Measurements from ENCODE around the gene PAH.

The PAH gene

DNA sequence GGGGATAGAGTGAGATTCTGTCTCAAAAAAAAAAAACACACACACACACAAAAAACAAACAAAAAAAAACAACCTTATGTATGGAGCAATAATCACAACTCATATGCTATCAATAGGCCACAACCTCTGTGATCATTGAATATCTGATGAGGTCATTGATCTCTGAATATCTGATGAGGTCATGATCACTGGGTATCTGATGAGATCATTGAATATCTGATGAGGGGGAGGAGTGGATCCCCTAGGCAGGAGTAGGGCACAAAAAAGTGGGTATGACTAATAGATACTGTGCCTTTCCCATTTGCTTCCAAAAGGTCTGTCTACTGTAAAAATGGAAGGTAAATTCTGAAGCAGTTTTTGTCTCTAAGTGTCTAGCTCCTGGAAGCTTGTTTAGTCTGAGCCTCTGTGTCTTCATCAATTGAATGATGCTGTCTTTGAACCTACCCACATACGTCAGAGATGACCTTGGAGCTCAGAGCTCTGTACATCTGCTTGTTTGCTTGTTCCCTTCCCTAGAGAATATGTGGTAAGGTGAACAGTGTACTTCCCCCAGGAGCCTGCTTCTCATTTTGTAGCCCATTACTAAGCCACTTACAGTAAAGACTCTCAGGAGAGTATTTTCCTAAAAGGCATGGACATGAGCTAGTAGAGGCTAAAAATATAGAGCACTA is 13.6 kb downstream of the PAH start:
- no peak for DNase-seq (ENCODE audit: extremely low spot score, insufficient read length, low read depth)
- FAIRE-seq: peak; percentile 69

DNA sequence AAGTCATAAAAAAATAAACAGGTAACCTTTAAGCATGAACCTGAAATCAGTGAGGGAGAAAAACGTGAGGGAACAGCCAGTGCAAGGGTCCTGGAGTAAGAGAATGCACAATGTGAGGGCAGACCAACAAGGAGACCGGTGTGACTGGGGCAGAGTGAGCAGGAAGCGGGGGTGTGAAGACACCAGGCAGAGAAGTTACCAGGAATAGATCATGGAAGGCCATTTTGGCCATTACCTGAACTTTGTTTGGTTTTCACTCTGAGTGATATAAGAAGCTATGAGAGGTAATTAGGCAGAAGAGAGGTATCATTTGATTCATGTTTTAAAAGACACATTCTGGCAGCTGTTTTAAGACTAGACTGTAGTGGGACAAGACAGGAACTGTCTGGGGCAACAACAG is 15.0 kb downstream of the PAH start:
- DNase-seq (ENCODE audit: extremely low spot score, insufficient read length, low read depth): no peak
- peak; percentile 61 for FAIRE-seq

DNA sequence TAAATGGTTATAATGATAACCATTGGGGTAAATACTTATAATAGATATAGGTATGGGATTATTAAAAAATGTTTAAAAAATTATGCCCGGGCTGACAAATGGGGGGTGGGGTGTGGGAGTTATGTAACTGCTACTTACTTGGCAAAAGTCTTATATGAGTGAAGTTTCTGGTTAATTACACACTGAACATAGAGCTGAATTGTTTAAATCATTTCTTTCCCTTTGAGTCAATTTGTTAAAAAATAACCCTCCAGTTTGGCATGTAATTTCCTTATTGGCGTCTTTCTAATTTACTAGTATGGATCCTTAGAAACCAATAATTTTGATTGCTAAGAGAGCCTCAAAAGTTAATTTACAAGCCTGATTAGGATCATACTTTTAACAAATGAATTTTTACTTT is 16.7 kb downstream of the PAH start:
- FAIRE-seq: peak; percentile 35
- no peak for DNase-seq (ENCODE audit: extremely low spot score, insufficient read length, low read depth)

DNA sequence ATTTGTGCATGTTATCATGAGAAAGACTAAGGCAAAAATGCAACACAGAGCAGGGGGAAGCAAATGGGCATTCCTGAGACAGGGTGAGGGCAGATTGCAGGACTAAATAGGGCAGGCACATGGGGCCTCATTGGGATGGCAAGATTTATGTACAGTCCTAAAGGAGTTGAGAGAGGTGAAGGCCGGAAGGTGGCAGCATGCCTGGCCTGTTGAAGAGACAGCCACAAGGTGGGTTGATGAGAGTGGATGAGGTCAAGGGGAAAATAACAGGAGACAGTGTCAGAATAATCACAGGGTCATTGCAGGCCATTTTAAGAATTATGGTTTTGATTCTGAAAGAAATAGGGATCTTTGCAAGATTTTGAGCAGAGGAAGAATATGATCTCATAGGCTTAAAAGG is 21.0 kb downstream of the PAH start:
- DNase-seq (ENCODE audit: extremely low spot score, insufficient read length, low read depth) (no peak), FAIRE-seq (peak; percentile 26)

DNA sequence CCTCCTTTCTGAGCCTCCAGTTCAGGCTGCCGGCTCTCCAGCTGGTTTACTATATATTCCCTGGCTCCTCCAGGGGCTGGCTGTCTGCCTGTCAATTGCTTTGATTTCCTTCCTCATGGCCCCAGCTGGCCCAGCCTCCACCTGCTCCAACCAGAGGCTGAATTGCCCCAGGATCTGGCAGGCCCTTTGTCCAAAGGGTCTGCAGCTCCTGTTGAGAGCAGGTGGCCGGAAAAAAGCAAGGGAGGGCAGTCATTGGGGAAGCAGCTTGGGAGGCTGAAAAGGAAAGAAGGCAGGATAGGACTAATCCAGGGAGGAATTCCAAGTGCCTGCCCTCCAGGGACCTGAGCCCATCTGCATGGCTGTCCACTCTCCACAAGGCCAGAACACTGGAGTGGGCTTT is 25.3 kb downstream of the PAH start:
- no peak for DNase-seq (ENCODE audit: extremely low spot score, insufficient read length, low read depth)
- FAIRE-seq: no peak

DNA sequence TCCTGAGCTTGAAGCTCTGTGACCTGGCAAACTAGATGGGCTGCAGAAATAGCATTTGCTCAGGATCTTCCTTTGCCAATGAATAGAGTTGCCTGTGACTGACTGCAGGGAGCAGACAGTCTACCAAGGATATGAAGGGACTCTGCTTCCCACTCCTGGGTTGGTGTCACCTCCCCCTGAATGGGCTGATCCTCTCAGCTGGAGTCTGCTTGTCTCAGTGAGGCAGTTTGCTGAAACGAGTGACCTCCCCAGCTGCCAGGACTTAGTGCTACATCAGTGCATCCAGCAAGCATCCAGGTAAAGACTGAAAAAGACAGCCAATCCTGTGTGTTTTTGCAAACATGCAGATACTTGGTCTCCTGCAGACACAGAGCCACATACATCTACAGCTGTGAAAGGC is 28.5 kb downstream of the PAH start:
- no peak for DNase-seq (ENCODE audit: extremely low spot score, insufficient read length, low read depth)
- no peak for FAIRE-seq

DNA sequence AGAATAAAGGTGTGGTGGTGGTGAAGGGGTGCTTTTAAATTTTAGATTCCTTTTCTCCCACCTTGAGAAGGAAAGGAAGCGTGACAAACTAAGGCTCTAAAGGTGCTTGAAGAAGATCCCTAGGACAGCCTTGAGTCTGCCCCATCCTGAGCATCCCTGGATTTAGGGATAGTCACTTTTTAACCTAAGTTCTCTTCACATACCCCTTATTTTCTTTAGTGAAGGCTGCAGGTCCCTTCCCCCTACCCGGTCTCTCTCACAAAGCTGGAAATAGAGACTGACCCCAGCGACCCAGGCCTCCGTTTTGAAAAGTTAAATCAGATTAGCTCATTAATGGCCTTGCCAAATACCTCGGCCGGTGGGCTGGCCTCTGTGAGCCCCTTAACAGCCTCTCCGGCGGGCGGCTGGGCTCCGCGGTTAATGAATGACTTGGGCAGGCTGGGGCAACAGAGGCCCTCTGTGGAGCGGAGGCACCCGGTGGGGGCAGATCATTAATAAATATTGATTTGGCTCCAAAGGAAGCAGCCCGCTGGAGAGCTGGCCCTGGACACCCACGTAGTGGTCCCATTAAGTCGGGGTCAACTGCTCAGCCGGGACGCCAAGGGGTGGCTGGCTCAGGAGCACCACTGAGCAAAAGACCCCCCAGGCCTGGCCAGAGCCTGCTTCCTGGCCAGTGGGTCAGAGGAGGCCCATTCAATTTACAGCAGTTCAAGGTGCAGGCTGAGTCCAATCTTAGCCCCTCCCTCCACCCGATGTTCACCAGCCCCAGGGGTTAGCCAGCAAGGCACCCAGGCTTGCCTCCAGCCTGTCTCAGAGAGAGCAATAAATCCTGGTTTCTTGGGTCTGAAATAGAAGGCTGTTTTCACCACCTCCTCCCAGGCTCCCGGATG is 31.8 kb downstream of the PAH start:
- DNase-seq (ENCODE audit: extremely low spot score, insufficient read length, low read depth) (no peak), FAIRE-seq (no peak)

DNA sequence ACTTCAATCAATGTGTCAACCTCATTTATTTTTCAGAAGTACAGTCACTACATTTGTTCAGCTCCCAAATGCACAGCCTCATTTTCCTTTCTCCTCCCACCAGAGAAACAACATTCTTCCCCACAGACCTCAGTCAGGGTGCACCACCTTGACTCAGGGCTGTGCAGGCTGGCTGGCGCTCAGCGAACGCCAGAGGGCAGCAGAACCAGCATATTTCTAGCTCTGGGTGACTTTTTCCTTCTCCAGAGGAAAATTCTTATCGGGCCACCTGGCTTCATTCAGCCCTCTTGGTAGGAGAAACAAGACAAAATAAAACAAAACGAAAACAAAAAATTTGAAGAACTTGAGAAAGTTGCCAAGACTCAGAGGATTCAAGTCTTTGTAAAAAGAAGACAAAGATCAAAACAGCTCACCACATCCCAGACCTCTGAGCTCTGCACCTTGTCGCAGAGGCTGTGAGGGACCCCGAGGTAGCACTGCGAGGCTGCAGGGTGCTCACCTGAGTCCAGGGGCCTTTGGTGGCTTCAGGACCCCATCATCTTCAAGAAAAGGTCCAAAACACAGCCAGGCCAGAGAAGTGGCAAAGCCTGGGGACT is 33.7 kb downstream of the PAH start:
- FAIRE-seq: peak; percentile 87
- DNase-seq (ENCODE audit: extremely low spot score, insufficient read length, low read depth): peak; percentile 28

DNA sequence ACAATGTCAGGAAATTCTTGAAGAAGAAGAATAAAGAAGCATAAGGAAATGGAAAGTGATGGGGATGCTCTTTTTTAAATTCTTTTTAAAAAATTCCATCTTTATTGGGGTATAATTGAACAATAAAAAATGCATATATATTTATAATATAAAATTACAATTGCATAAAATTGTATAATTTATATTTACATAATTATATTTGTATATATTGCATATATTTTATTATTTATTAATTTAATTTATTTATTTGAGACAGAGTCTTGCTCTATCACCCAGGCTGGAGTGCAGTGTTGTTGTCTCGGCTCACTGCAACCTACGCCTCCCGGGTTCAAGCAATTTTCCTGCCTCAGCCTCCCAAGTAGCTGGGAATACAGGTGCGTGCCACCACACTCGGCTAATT is 36.3 kb downstream of the PAH start:
- no peak for FAIRE-seq
- no peak for DNase-seq (ENCODE audit: extremely low spot score, insufficient read length, low read depth)

DNA sequence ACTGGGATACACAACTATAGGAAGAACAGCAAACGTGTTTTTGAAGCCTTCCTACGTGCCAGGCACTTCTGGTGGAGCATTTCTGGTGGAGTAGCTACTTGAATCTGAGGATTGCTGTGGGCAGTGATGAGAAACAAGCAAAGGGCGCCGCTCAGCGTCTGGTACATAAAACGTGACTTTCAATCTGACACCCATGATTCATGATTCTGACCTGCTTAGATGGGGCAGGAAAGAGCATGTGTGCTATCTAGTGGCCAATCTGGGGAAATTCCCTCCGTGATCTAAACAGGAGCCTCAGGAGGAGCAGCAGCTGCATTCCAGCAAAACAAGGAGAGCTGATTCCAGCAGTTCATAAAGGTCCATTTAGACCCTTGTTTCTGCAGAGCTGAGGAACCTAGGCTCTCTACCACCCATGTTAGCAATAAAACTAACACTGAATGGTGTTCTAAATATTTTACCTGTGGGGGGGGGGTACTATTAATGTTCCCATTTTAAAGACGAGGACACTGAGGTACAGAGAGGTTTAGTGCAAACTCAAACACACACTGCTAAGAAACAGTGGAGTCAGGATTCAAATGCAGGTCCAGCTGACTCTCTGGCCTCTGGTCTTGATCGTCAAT is 37.8 kb downstream of the PAH start:
- DNase-seq (ENCODE audit: extremely low spot score, insufficient read length, low read depth) (peak; percentile 37), FAIRE-seq (peak; percentile 86)

DNA sequence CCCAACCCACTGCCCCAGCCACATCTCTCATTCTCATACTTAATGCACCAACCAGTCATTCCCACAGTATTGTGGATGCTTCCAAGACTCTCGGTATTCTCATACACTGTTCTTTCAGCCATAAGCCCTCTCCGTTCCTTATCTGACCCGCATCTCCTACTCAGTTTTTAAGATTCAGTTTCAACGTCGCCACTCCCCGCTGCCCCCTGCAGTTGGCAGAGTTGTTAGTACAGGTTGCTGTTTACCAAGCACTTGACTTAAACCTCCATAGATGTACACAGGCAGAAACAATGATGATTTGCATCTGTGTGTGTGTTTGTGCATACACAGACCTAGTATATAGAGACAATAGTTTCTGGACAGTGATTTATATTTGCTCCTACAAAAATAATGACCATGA is 40.2 kb downstream of the PAH start:
- DNase-seq (ENCODE audit: extremely low spot score, insufficient read length, low read depth) (no peak), FAIRE-seq (no peak)

DNA sequence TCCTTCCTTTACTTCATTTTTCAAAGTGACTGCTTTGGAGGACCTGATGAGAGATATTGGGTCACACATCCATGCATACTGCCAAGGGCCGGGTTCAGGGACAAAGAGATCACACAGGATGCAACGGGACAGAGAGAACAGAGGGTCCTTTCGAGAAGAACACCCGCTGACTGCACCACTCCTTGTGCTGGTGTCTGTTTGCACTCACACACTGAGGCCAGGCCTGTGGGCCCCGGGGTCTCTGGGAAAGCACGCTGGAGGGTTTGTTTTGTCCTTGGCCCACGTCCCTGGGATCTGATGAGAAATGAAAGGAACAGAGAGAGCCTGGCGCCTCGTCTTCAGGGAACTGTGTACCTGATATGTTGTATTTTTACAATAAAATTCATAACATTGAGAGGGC is 42.2 kb downstream of the PAH start:
- FAIRE-seq: no peak

DNA sequence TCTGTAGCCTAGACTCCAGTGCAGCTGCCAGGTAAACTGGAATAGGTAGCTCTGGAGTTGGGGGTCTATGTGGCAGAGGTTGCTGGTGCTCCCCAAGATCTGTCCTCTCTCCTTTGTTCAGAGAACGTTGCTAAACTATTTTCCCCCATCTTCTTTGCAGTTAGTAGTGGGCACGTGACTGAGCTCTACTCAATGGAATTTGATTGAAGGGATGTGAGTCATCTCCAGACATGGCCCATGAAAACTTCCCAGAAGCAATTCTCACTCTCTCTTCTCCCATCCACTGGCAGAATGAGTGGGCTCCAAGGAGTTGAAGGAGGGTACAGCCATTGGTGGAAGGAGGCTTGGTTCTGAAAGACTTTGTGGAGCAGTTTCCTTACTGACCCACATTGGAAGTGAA is 44.0 kb downstream of the PAH start:
- no peak for DNase-seq (ENCODE audit: extremely low spot score, insufficient read length, low read depth)
- FAIRE-seq: no peak

More for the DNA sequence above, 42.2 kb downstream of the PAH start:
- DNase-seq (ENCODE audit: extremely low spot score, insufficient read length, low read depth): no peak

DNA sequence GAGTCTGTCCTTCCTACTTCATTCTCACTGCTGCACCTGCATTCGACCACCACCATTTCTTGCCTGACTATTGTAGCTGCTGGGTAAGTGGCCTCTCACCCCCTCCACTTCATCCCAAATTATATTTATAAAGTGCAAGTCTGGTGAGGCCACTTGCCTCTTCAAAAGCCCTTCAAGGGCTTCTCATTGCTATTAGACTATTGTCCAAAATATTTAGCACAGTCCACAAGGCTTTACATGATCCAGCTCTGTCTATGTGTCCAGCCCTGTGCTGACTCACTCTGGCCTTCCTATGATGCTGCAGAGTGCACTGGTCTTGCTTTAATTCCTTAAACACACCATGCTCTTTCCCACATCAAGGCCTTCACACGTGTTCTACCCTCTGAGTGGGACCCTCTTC is 46.0 kb downstream of the PAH start:
- DNase-seq (ENCODE audit: extremely low spot score, insufficient read length, low read depth): no peak
- FAIRE-seq: no peak

DNA sequence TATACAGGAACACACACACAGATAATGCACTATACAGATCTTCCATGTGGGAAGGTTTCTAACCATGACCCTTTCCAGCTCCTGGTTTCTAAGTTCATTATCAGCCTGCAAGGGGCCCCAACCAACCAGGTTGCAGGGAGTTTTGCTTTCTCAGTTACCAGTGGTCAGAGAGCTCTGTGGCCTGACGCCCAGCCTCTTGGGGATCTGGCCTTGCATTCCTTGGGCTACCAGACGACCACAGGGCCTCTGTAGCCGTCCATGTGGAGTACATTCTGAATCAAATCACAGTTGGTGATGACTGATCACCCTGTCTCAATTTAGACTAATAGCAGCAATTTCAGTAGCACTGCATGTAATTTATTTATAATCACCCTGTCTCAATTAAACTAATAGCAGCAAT is 47.5 kb downstream of the PAH start:
- DNase-seq (ENCODE audit: extremely low spot score, insufficient read length, low read depth): no peak
- no peak for FAIRE-seq

DNA sequence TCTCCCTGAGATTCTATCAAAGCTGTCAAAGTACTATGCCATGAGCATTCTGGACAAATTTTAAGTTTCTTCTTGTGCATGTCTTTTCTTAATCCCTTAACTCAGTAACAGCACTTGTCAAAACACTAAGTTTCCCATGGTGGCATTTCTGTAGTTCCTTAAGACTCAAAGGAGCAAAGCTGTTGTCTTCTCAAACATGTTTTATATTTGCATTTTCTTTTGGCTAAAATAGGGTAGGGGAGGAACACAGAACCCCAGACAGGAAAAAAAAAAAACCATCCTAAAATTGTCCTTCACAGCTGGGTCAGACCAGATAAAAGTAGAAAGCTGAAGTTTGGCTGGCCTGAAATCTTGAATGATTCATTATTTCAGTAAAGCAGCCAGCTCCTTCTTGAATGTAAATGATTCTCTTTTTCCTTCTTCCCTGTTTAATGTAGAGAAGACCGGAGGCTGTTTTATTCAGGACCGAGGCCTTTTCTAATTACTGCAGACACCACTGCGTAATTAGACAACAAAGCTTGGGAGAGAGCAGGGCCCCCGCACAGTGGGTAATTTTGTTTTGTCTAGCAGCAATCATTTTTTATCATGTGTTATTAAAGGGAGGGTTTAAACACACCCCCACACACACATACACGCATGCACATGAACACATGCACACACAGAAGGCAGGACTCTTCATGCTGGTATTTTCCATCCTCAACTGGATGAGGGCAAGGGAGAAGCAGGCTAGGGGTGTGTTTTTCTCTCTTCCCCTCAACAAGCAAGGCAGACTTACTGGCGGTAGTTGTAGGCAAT is 51.0 kb downstream of the PAH start:
- DNase-seq (ENCODE audit: extremely low spot score, insufficient read length, low read depth) (no peak), FAIRE-seq (no peak)

DNA sequence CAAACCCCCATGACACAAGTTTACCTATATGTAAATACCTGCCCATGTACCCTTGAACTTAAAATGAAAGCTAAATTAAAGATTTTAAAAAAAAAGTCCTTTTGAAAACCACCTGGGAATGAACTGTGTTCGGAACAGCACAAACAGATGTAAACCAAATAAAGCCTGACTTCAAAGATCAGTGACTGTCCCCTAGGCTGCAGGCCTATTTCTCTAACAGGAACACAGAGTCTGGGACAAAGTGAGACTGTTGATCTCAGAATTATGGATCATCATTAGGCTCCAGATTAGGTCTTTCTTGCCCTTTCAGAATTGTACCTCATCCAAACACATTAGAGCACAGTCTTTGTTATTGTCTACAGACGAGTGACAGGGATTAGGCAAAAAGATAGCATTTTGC is 54.6 kb downstream of the PAH start:
- DNase-seq (ENCODE audit: extremely low spot score, insufficient read length, low read depth) (no peak), FAIRE-seq (no peak)

DNA sequence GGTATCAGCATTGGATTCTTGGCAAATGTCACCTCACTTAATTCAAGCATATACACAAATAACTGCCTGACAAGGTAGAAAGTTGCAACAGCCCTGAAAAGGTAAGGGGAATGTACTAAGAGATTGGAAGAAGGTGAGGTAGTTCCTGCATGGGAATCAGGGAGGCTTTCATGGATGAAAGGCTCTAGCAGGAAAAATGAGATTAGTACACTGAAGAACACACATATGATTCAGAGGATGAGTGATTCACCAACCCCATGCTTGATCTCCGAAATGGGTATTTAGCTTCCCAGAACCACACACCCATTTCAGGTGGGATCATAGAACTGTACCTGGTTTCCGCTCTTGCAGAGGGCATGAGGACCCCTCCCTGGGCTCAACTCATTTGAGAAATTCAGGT is 65.8 kb downstream of the PAH start:
- FAIRE-seq (no peak), DNase-seq (ENCODE audit: extremely low spot score, insufficient read length, low read depth) (no peak)

DNA sequence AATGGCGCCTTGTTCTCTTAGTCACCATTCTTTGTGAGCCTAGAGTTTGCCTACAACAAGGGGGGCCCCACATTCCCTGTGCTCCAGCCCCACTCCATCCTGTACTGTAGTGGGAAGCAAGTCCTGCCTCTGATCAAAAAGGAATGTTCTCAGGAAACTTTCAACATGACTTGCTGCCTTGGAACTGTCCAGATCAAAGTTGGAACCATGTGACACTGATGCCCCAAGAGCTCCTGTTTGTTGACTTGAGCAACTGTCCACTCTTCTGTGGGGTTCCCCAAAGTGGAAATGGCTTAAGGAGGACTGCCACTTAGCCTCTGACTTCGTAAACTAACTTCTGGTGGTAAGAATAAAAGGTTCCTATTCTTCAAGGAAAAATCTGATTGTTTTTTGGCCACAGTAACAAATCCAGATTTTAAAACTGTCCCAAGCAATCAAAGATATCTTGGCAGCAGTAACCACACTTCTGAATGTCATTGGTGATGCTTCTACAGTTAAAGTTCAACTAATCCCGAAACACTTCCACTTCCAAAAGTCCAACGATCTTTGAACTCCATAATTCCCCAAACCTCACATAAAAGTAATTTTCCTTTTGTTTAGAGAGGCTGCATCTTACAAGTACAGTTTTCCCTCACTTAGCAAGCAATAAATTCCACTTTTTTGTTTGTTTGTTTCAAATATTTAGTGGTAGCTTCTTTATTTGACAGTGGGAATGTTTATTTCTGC is 67.2 kb downstream of the PAH start:
- no peak for FAIRE-seq

More for the DNA sequence above, 67.2 kb downstream of the PAH start:
- no peak for DNase-seq (ENCODE audit: extremely low spot score, insufficient read length, low read depth)
